ENCODE data around the gene NEU2.

- TF ChIP-seq TAF1 (IDR thresholded peaks at IDR 0.05; ENCODE audit: low read depth) (no peak), RAD21 (IDR thresholded peaks at IDR 0.05; ENCODE audit: low read depth) (no peak), EP300 (IDR thresholded peaks at IDR 0.05; ENCODE audit: borderline replicate concordance) (no peak), TEAD4 (IDR thresholded peaks at IDR 0.05) (no peak), NFIC (IDR thresholded peaks at IDR 0.05) (no peak), TCF12 (IDR thresholded peaks at IDR 0.05; ENCODE audit: low read depth) (no peak), EGR1 (IDR thresholded peaks at IDR 0.05) (no peak)
These were observed 28.1 kb downstream of the NEU2 start for GRCh38 chr2:233060501-233060979.
